ENCODE data around the gene MIDN.

MIDN gene

DNA sequence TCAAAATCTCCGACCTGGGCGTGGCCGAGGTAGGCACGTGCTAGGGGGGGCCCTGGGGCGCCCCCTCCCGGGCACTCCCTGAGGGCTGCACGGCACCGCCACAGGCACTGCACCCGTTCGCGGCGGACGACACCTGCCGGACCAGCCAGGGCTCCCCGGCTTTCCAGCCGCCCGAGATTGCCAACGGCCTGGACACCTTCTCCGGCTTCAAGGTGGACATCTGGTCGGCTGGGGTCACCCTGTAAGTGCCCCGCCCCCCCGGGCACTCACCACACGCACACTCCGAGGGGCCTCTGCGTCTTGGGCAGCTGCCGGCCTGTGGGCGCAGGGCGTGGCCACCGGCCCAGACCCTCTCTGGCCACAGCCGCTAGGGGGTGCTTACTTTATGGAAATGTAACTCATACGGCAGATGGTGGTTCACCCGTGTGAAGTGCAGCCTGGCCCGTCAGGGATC is 27.9 kb upstream of the MIDN start:
- Histone ChIP-seq H3K36me3 (peaks cover 95% of the 10 kb centered on the region), H3K27me3 (no peaks in the 10 kb centered on the region), H3K4me3 (no peak overlapping the region), H3K4me2 (no peak overlapping the region), H3K9ac (no peak overlapping the region), H3K9me3 (no peaks in the 10 kb centered on the region), H3K4me1 (peaks cover 26% of the 10 kb centered on the region), H4K20me1 (peaks cover 98% of the 10 kb centered on the region), H3K27ac (no peak overlapping the region)
- TF ChIP-seq Cebpa-rat (IDR thresholded peaks at IDR 0.05) = no peak

DNA sequence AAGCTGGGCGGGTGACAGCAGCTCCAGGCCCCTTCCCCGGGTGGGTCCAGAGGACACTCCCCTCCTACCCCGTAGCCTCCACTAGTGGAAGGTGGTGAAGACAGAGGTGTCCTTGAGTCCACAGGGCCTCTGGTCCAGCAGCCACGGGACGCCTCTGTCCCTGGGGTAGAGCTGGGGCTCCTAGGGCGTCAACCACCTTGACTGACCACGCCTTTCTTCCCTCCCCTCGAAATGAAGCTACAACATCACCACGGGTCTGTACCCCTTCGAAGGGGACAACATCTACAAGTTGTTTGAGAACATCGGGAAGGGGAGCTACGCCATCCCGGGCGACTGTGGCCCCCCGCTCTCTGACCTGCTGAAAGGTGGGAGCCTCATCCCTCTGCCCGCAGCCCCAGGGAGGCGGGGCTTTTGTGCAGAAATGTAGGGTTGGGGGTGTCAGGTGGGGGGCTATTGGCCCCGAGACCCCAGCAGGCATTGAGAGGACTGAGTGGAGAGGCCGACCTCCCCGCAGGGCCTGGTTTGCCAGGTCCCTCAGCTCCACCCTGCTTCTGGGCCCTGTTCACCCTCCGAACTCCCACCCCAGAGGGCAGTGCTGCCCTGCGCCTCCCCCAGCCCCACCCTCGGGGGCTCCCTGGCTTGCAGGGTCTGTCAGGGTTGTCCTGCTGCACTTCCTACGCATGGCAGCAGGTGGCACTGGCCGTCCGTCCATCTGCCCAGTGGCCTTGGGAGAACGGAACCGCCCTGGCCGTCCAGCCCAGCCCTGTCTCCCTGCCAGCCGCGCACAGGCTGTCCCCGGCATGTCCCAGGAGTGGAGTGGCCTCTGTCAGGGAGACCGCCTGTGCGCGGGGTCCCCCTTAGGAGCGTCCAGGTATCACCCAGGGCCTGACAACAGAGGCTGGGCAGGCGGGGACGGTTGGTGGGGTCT is 27.1 kb upstream of the MIDN start:
- Histone ChIP-seq H4K20me1 (peaks cover 98% of the 10 kb centered on the region), H3K4me3 (no peak overlapping the region), H3K9ac (no peak overlapping the region), H3K4me2 (no peak overlapping the region), H3K4me1 (peaks cover 24% of the 10 kb centered on the region), H3K27ac (no peak overlapping the region), H3K9me3 (no peaks in the 10 kb centered on the region), H3K36me3 (peaks cover 95% of the 10 kb centered on the region), H3K27me3 (no peaks in the 10 kb centered on the region)
- no peak for TF ChIP-seq Cebpa-rat (IDR thresholded peaks at IDR 0.05)

- Histone ChIP-seq H3K9ac (no peak overlapping the region), H3K36me3 (peaks cover 95% of the 10 kb centered on the region), H3K4me1 (peaks cover 24% of the 10 kb centered on the region), H4K20me1 (peaks cover 98% of the 10 kb centered on the region), H3K4me2 (no peak overlapping the region), H3K4me3 (no peak overlapping the region), H3K27ac (no peak overlapping the region), H3K9me3 (no peaks in the 10 kb centered on the region), H3K27me3 (no peaks in the 10 kb centered on the region)
- no peak for TF ChIP-seq Cebpa-rat (IDR thresholded peaks at IDR 0.05)
Measured at GRCh38 chr19:1221904-1222255, 26.5 kb upstream of the MIDN start.

DNA sequence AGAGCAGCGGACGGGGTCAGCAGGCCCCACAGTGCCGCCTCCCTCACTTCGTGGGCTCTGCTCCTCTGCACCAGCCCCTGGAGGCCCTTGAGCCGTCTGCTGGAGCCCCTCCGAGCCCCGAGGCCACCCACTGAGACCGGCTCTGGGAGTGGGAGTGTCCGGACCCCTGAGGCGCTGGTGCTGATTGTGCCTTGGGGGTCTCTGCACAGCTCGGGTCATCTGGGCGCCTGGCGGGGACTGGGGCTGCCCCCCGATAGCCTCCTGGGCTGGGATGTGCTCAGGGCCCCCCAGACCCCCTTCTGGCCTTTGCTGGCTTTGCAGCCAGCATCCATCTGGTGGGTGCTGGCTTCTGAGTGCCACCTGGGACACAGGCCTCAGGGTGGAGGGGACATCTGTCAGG is 26.0 kb upstream of the MIDN start:
- Histone ChIP-seq H3K27ac (no peak overlapping the region), H3K36me3 (peaks cover 95% of the 10 kb centered on the region), H3K4me2 (0 out of 2 replicates have a peak overlapping the region, but pooled peaks have one; percentile 14), H4K20me1 (peaks cover 98% of the 10 kb centered on the region), H3K4me1 (peaks cover 21% of the 10 kb centered on the region), H3K4me3 (no peak overlapping the region), H3K9ac (no peak overlapping the region), H3K9me3 (no peaks in the 10 kb centered on the region), H3K27me3 (no peaks in the 10 kb centered on the region)
- no peak for TF ChIP-seq Cebpa-rat (IDR thresholded peaks at IDR 0.05)

DNA sequence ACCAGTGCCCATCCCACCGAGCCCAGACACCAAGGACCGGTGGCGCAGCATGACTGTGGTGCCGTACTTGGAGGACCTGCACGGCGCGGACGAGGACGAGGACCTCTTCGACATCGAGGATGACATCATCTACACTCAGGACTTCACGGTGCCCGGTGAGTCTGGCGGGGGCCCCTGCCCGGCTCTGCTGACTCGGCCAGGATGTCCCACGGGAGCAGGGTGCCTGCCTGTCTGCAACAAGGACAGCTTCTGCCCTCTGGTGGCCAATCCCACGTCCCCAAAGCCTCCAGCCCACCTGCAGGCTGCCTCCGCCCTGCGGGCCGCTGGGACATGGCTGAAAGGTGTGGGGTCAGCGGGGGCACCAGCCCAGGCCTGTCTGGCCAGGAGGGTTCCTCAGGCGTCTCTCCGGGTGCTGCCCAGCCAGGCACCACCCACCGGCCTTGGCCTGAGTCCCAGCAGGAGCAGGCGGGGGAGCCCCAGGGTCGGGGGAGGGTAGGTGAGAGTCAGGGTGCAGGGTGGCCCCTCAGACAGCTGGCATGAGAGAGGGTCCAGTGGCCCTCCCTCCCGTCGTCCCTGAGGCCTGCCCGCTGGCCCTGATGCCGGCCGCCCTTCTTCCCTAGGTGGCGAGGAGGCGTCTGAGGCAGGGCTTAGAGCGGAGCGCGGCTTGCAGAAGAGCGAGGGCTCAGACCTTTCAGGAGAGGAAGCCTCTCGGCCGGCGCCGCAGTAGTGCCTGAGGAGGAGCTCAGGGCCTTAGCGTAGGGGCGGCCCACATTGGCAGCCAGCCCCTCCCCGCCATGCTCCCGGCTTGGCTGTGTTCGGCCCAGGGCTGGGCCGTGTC is 25.1 kb upstream of the MIDN start:
- Histone ChIP-seq H3K4me2 (0 out of 2 replicates have a peak overlapping the region, but pooled peaks have one; percentile 14), H3K9me3 (no peaks in the 10 kb centered on the region), H3K4me1 (peaks cover 18% of the 10 kb centered on the region), H3K36me3 (peaks cover 97% of the 10 kb centered on the region), H3K4me3 (no peak overlapping the region), H3K27me3 (no peaks in the 10 kb centered on the region), H3K27ac (no peak overlapping the region), H3K9ac (no peak overlapping the region), H4K20me1 (peaks cover 96% of the 10 kb centered on the region)
- no peak for TF ChIP-seq Cebpa-rat (IDR thresholded peaks at IDR 0.05)

DNA sequence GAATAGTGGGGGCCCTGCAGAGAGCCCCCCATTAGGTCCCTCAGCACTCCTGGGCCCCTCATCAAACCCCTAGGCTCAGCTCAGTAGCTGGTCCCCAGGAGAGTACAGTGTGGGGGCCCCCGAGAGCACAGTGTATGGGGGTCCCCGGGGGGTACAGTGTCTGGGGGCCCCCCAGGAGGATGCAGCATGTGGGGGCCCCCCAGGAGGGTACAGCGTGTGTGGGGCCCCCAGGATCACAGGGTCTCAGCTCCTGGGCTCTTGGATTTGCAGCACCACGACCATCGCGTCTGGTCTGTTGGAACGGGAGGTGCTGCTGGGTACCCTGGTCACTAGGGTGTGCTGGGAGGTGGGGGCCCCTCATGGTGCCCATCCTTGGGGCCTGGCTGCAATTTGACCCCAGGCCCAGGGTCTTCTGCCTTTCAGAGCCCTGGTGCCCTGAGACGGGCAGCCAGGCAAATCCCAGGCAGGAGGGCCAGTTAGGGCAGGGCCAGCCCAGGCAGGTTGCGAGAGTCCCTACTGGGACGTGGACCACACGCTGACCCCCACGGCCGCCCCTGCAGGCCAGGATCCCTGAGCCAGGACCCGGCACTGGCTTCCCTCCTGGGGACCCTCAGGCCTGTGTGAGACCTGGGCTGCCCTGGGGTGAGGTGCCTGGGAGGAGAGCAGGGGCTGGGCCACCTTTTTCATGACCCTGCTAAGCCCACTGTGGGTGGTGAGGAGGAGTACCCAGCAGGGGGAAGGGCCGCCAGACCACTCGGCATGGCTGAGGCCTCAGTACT is 24.1 kb upstream of the MIDN start:
- Histone ChIP-seq H3K27ac (no peak overlapping the region), H3K9ac (peak overlapping the region; percentile 45; the same call in 1 of the 2 replicates), H3K4me2 (no peak overlapping the region), H3K36me3 (peaks cover 98% of the 10 kb centered on the region), H3K9me3 (no peaks in the 10 kb centered on the region), H3K4me1 (peaks cover 11% of the 10 kb centered on the region), H4K20me1 (peaks cover 86% of the 10 kb centered on the region), H3K27me3 (no peaks in the 10 kb centered on the region), H3K4me3 (no peak overlapping the region)
- no peak for TF ChIP-seq Cebpa-rat (IDR thresholded peaks at IDR 0.05)

- peaks cover 11% of the 10 kb centered on the region for H3K4me1 ChIP-seq
- no peak overlapping the region for H3K27ac ChIP-seq
- H3K9ac ChIP-seq = peak overlapping the region; percentile 45; the same call in 1 of the 2 replicates
- H3K4me3 ChIP-seq = no peak overlapping the region
- H4K20me1 ChIP-seq = peaks cover 81% of the 10 kb centered on the region
- no peak for TF ChIP-seq Cebpa-rat (IDR thresholded peaks at IDR 0.05)
- no peaks in the 10 kb centered on the region for H3K27me3 ChIP-seq
- no peaks in the 10 kb centered on the region for H3K9me3 ChIP-seq
- H3K4me2 ChIP-seq = no peak overlapping the region
- H3K36me3 ChIP-seq = peaks cover 93% of the 10 kb centered on the region
Measured at GRCh38 chr19:1224847-1225246, 23.5 kb upstream of the MIDN start.

DNA sequence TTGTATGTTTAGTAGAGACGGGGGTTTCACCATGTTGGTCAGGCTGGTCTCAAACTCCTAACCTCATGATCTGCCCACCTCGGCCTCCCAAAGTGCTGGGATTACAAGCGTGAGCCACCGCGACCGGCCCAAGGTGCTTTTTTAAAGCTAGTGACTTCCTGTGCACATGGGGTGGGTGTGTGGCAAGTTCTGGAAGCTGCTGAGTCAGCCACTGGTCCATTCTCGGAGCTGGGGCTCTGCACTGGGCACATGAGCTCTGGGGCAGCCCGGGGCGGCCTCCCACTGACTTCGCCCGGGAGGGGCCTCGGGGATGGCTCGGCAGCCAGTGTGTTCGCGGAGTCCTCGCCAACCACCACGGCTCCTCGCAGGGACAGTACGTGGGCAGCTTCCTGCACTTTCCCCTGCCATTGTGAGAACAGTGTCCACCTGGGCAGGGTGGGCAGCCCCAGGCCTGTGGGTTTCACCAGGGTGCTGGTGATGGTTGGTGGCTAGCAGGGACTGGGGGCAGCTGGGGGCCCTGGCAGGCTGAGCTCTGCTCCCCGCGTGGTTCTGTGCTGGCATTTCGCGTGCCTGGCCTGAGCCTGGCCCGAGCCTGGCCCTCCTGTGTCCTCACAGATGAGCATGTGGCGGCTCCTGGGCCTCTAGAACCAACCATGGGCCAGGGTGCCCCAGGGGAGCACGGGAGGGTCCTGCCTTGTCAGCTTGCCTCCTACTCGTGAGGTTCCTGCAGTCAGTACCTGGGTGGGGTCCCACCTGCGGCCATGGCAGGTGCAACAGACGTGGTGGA is 22.8 kb upstream of the MIDN start:
- no peak for TF ChIP-seq Cebpa-rat (IDR thresholded peaks at IDR 0.05)
- Histone ChIP-seq H3K27ac (no peak overlapping the region), H3K4me2 (no peak overlapping the region), H3K9ac (no peak overlapping the region), H3K4me3 (no peak overlapping the region), H3K27me3 (no peaks in the 10 kb centered on the region), H3K36me3 (peaks cover 85% of the 10 kb centered on the region), H3K4me1 (peaks cover 11% of the 10 kb centered on the region), H4K20me1 (peaks cover 73% of the 10 kb centered on the region), H3K9me3 (no peaks in the 10 kb centered on the region)

DNA sequence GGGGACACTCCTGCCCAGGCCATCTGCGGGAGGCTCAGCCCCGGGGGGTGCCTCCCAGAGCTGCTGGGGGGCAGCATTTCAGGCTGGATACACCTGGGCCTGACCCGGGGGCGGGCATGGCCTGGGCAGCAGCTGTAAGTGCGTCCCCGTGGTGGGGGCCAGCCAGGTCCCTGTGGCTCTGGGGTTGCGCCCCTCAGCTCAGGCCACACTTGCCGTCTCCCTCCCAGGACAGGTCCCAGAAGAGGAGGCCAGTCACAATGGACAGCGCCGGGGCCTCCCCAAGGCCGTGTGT is 22.2 kb upstream of the MIDN start:
- peaks cover 11% of the 10 kb centered on the region for H3K4me1 ChIP-seq
- H3K27me3 ChIP-seq = no peaks in the 10 kb centered on the region
- H3K9ac ChIP-seq = no peak overlapping the region
- no peak for TF ChIP-seq Cebpa-rat (IDR thresholded peaks at IDR 0.05)
- no peak overlapping the region for H3K27ac ChIP-seq
- H3K4me2 ChIP-seq = no peak overlapping the region
- H4K20me1 ChIP-seq = peaks cover 68% of the 10 kb centered on the region
- no peaks in the 10 kb centered on the region for H3K9me3 ChIP-seq
- H3K4me3 ChIP-seq = no peak overlapping the region
- peaks cover 80% of the 10 kb centered on the region for H3K36me3 ChIP-seq
